ENCODE data around the gene KCNH2.

KCNH2 gene

DNA sequence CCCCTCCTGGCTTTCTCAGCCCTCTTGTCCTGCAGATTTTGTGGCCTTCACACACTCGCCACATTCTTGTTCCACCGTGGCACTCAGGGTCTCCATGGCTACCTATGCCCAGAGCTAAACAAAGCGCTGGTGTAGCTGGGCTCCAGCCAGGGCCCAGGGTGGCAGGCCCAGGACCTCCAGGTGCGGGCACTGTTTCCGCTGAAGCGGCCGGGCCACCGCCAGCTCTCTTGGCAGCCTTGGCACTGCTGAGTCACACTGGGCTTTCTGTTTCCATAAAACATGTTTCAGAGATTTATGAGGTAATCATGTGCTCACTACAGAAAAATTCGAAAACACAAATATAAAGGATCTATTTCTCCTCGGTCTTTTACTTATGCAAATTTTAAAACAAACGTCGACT, 74.5 kb downstream of the KCNH2 start:
- no peak for TF ChIP-seq POLR2AphosphoS5 (IDR thresholded peaks at IDR 0.05; ENCODE audit: low read depth, low read length)
- no peak for TF ChIP-seq FOXP2 (optimal IDR thresholded peaks at IDR 0.05; ENCODE audit: borderline replicate concordance, extremely low read depth, extremely low read length, insufficient read depth)
- TF ChIP-seq TAF1 (IDR thresholded peaks at IDR 0.05; ENCODE audit: borderline replicate concordance, insufficient read depth, low read length) = no peak
- TF ChIP-seq, protein P1, sequence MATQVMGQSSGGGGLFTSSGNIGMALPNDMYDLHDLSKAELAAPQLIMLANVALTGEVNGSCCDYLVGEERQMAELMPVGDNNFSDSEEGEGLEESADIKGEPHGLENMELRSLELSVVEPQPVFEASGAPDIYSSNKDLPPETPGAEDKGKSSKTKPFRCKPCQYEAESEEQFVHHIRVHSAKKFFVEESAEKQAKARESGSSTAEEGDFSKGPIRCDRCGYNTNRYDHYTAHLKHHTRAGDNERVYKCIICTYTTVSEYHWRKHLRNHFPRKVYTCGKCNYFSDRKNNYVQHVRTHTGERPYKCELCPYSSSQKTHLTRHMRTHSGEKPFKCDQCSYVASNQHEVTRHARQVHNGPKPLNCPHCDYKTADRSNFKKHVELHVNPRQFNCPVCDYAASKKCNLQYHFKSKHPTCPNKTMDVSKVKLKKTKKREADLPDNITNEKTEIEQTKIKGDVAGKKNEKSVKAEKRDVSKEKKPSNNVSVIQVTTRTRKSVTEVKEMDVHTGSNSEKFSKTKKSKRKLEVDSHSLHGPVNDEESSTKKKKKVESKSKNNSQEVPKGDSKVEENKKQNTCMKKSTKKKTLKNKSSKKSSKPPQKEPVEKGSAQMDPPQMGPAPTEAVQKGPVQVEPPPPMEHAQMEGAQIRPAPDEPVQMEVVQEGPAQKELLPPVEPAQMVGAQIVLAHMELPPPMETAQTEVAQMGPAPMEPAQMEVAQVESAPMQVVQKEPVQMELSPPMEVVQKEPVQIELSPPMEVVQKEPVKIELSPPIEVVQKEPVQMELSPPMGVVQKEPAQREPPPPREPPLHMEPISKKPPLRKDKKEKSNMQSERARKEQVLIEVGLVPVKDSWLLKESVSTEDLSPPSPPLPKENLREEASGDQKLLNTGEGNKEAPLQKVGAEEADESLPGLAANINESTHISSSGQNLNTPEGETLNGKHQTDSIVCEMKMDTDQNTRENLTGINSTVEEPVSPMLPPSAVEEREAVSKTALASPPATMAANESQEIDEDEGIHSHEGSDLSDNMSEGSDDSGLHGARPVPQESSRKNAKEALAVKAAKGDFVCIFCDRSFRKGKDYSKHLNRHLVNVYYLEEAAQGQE (IDR thresholded peaks at IDR 0.05; ENCODE audit: insufficient read depth in 1 of 2, low read depth in 2 of 2, low read length in 2 of 2) = no peak
- TF ChIP-seq SIN3A (IDR thresholded peaks at IDR 0.05; ENCODE audit: borderline replicate concordance, insufficient read depth, low read length) = no peak

DNA sequence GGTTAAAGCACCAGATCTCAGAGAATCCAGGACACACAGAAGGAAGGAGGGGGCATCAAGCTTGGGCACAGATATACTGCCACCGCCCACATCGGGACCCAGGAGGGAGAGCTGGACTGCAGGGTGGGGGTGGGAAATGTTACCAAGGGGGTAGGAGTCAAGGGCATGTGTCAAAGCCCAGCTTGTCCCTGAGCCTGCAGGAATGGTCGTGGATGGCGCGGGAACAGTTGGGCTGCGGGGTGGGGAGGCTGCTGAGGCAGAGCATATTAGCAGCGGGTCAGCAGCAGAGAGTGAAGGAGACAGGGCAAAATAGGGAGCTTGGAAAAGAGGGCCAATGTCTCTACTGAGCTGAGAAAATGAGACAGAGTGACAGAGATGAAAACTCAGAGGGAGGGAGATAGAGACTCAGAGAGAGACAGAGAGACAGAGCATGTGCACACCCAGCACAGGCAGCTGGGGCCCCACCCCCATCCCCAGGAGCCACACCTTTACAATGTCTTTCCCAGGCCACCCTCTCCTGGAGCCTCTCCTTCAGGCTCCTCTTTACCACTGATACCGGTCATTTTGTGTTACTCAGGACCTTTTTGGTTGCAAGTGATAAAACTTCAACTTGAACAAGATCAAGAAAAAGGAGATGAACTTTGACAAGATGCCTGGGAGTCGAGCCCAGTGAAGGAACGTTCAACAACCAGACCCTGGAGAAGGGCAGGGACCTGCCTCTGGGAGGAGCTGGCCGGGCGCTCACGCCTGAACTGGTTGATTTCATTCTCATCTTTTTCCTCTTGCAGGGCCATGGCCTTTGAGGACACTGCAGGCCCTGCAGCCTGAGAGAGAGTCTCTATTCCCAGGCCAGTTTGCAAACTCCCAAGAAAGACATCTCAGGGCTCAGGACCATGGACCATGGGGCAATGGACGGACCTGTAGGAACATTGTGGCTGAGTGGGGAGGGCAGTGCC, 75.8 kb downstream of the KCNH2 start:
- no peak for TF ChIP-seq FOXP2 (optimal IDR thresholded peaks at IDR 0.05; ENCODE audit: borderline replicate concordance, extremely low read depth, extremely low read length, insufficient read depth)
- no peak for TF ChIP-seq SIN3A (IDR thresholded peaks at IDR 0.05; ENCODE audit: borderline replicate concordance, insufficient read depth, low read length)
- TF ChIP-seq POLR2AphosphoS5 (IDR thresholded peaks at IDR 0.05; ENCODE audit: low read depth, low read length) = no peak
- no peak for TF ChIP-seq TAF1 (IDR thresholded peaks at IDR 0.05; ENCODE audit: borderline replicate concordance, insufficient read depth, low read length)
- TF ChIP-seq, protein P1 (IDR thresholded peaks at IDR 0.05; ENCODE audit: insufficient read depth in 1 of 2, low read depth in 2 of 2, low read length in 2 of 2) = no peak

DNA sequence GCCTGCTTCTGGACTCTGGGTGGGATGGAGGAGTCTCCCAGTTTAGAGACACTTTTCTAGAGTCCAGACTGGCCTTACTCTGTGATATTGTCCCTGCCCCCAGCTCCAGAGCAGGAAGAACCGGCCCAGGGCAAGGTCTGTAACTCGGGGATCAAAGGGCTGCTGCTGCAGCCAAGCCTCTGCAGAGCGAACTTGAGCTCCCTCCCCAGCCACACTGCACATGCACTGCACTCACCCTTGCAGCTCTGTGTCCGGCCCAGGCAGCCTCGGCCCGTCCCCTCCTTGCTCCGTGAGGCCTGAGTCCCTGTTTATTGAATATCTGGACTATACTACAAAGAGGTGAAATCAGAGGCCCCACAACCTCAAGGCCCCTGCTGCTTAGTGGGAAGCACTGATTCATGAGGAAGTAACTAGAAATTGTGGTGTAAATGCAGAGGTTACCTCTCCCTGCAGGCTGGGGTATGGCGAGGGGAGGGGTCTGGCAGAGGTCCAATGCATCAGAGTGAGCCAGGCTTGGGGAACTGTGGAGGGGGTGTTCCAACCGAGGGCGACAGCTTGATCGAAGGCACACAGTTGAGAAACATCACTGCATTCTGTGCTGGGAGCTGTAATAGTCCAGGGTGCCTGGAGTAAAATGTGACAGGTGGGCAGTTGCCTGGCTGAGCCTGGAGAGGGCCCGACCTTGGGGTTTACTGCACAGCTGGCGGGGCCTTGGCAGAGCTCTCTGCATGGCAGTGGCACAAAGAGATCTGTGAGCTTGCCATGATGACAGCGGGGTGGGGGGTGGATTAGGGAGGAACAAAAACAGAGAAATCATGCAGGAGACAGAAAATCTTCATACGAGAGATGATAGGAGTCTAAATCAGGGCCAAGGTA, 76.7 kb downstream of the KCNH2 start:
- TF ChIP-seq TAF1 (IDR thresholded peaks at IDR 0.05; ENCODE audit: borderline replicate concordance, insufficient read depth, low read length) (no peak), POLR2AphosphoS5 (IDR thresholded peaks at IDR 0.05; ENCODE audit: low read depth, low read length) (no peak), FOXP2 (optimal IDR thresholded peaks at IDR 0.05; ENCODE audit: borderline replicate concordance, extremely low read depth, extremely low read length, insufficient read depth) (no peak), SIN3A (IDR thresholded peaks at IDR 0.05; ENCODE audit: borderline replicate concordance, insufficient read depth, low read length) (no peak)
- TF ChIP-seq, protein P1 (IDR thresholded peaks at IDR 0.05; ENCODE audit: insufficient read depth in 1 of 2, low read depth in 2 of 2, low read length in 2 of 2) = no peak

DNA sequence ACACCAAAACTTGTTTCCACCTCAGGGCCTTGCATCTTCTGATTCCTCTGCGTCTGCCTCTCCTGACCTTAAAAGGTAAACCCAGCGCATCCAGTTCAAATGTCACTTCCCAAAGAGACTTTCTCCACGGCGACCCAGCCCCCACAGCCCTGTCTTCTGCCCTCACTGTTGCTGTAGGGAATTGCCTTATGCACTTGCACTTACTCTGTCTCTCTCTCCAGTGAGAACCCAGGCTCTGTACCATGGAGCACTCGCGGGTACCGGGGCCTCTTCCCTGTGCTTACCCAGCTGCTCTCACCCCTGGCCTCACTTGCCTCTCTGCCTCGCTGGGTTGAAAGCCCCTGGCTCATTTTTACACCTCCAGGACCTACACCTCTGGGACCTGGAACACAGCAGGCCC, 77.4 kb downstream of the KCNH2 start:
- no peak for TF ChIP-seq POLR2AphosphoS5 (IDR thresholded peaks at IDR 0.05; ENCODE audit: low read depth, low read length)
- no peak for TF ChIP-seq SIN3A (IDR thresholded peaks at IDR 0.05; ENCODE audit: borderline replicate concordance, insufficient read depth, low read length)
- no peak for TF ChIP-seq TAF1 (IDR thresholded peaks at IDR 0.05; ENCODE audit: borderline replicate concordance, insufficient read depth, low read length)
- no peak for TF ChIP-seq FOXP2 (optimal IDR thresholded peaks at IDR 0.05; ENCODE audit: borderline replicate concordance, extremely low read depth, extremely low read length, insufficient read depth)
- TF ChIP-seq, protein P1 (IDR thresholded peaks at IDR 0.05; ENCODE audit: insufficient read depth in 1 of 2, low read depth in 2 of 2, low read length in 2 of 2) = no peak
